Measurements from ENCODE around the gene CCDC51.

DNA sequence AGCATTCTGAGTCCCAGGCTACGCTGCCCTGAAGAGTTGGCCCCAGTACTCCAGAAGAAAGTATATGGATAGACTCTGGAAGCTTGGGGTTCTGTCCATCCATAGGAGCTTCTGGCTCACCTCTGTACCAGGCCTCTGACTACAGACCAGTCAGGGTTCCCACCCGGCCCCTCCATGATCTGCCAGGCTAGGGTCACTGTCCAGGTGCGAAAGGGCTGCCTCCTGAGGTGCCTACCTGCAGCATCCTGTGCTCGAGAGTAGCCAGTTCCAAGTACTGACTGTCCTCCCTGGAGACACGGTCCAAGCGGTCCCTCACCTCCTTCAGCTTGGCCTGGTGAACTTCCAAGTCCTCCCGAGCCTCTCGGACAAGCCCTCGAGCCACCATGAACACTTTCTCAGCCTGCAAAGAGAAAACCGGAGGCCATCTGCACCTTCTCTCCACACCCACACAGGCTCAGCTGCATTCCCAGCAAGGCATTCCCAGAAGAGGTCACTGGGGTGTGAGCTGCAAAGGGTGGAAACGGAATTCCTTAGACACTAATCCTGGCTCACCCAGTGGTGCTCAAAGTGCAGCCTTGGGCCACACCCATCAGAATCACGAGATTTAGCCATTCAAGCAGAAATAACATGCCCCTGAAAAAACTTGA is 6.3 kb downstream of the CCDC51 start:
- TF ChIP-seq GATA3 (IDR thresholded peaks at IDR 0.05; ENCODE audit: low read depth, low read length), result no peak
- TF ChIP-seq GATA2 (IDR thresholded peaks at IDR 0.05; ENCODE audit: low read depth, low read length), result no peak

Data from SH-SY5Y (cell line).